RWPE1 (cell line): ENCODE results near the gene ADGRV1.
"Not testable (repeated sequence)": the region's sequence is repeated elsewhere in the genome, so short reads cannot be mapped to it uniquely, and the experiment has no call there.

Experiments
- CTCF ChIA-PET: fragments of 350-600 bp; sonication (Branson Sonifier 250); formaldehyde crosslinking; extraction: SDS; loops from one replicate; lab custom pipeline; 2021; lab: Yijun Ruan, JAX
- POLR2A ChIA-PET: fragments of 400-600 bp; formaldehyde crosslinking; extraction: SDS; loops from one replicate; lab custom pipeline; 2020; ENCODE audit warnings: antibody characterized with exemption; ENCODE audit not compliant: low non-redundant PET; lab: Yijun Ruan, JAX
- DNase-seq: peaks from one replicate; pipeline ENCODE4 v3.0.0; 2012; ENCODE audit warnings: low spot score
- H3K27ac ChIP-seq: fragments of 450-650 bp; 2 replicates; pipeline ENCODE4 v1.5.1; 2017
- TF ChIP-seq, protein P1 (sequence below): fragments of 450-650 bp; conservative IDR thresholded peaks from 2 replicates; pipeline ENCODE4 v1.5.1; 2017; ENCODE audit warnings: low read depth, mild to moderate bottlenecking

ADGRV1 gene

DNA sequence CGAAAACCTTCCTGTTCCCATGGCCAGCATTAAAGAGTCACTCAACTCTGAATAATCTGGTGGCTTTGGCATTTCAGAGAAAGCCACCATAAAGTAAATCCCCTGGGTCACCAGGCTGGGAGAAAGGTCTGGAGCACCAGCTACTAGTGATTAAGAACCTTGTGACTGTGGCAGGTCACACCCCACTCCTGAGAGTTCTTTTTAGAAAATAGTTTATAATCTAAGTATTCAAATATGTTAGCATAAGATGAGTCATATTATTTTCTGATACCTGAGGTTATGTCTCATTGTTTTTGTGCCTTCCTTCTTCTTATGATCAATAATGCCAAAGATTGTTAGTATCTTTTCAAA lies 472.8 kb downstream of the ADGRV1 start:
- TF ChIP-seq, protein P1, sequence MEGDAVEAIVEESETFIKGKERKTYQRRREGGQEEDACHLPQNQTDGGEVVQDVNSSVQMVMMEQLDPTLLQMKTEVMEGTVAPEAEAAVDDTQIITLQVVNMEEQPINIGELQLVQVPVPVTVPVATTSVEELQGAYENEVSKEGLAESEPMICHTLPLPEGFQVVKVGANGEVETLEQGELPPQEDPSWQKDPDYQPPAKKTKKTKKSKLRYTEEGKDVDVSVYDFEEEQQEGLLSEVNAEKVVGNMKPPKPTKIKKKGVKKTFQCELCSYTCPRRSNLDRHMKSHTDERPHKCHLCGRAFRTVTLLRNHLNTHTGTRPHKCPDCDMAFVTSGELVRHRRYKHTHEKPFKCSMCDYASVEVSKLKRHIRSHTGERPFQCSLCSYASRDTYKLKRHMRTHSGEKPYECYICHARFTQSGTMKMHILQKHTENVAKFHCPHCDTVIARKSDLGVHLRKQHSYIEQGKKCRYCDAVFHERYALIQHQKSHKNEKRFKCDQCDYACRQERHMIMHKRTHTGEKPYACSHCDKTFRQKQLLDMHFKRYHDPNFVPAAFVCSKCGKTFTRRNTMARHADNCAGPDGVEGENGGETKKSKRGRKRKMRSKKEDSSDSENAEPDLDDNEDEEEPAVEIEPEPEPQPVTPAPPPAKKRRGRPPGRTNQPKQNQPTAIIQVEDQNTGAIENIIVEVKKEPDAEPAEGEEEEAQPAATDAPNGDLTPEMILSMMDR = no peak
- CTCF ChIA-PET = no interaction called here
- DNase-seq = no peak
- H3K27ac ChIP-seq = no peak overlapping the region
- POLR2A ChIA-PET = no interaction called here

DNA sequence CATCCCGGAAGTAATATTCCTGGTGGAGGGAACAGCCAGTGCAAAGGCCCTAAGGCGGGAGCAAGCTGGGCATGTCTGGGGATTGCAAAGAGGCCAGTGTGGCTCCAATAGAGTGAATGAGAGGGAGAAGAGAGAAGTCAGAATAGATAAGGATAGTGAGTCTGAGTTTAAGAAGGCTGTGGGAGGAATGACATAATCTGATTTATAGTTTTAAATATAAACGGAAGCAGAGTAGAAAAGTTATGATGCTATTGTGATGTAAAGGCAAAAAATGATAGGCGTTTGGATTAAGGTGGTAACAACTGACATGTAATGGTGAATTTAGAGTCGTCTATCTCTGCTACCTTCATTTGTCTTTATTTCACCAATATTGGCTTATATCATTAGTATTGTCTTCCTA lies 473.5 kb downstream of the ADGRV1 start:
- POLR2A ChIA-PET = no interaction called here
- TF ChIP-seq, protein P1 = no peak
- DNase-seq = no peak
- CTCF ChIA-PET = no interaction called here
- no peak overlapping the region for H3K27ac ChIP-seq

DNA sequence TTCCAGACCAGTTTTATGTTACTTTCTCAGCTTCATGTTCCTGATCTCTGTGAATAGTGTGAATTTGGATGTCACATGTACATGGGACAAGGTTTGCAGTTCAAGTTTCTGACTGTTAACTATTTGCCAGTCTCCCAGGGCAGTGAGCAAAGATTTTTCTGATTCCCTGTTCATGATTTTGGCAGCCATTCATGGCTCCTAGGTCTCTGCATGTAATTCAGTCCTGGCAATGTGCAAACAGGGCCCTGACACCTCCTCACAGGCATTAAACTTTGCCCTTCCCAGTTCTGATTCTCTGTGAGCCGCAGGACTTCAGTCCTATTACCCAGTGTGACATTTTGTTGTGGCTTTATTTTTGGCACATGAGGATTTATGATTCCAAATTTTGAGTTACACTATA lies 474.8 kb downstream of the ADGRV1 start:
- TF ChIP-seq, protein P1 = no peak
- no peak for DNase-seq
- ChIA-PET POLR2A (no interaction called here), CTCF (no interaction called here)
- H3K27ac ChIP-seq = no peak overlapping the region

DNA sequence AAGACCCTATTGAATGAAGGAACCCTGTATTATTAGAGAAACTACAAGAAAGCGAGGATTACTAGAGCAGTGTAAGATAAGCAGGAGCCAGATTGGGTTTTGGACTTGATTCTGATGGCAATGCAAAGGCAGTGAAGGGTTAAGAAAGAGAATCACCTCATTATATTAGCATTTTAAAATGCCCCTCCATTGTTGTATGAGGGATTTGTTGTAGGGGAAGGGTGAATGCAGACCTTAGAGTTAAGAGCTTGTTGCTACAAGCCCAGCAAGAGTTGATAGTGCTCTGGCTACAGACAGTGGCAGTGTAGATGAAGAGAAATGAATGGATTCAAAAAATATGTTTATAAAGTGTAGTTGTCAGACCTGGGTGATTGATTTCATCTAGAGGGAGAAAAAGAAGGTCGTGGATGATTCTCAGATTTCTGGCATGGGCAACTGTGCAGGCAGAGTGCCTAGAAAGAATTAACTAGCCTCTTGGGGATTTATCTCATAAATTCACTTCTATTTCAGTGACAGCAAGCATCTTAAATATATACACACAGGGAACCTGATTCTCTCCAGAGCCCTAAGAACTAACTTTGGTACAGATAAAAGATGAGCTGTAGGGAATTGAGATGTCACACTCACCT lies 479.7 kb downstream of the ADGRV1 start:
- no peak overlapping the region for H3K27ac ChIP-seq
- ChIA-PET CTCF (no interaction called here), POLR2A (no interaction called here)
- no peak for DNase-seq
- TF ChIP-seq, protein P1 = no peak

- CTCF ChIA-PET = not testable (repeated sequence)
Measured at GRCh38 chr5:91041132-91041531, 482.5 kb downstream of the ADGRV1 start.

GRCh38 chr5:91042247-91042935 lies 483.8 kb downstream of the ADGRV1 start:
- CTCF ChIA-PET = interaction anchor here (0.6 kb wide), 1 partner anchor 26 kb away, joined by 3 read pairs; no protein-coding TSS in a partner anchor
- no peak for DNase-seq
- POLR2A ChIA-PET = no interaction called here
- no peak overlapping the region for H3K27ac ChIP-seq
- TF ChIP-seq, protein P1 = no peak

More at GRCh38 chr5:91041132-91041531, 482.5 kb downstream of the ADGRV1 start:
- H3K27ac ChIP-seq, POLR2A ChIA-PET, DNase-seq: not testable (repeated sequence)

GRCh38 chr5:91042936-91043255 lies 484.3 kb downstream of the ADGRV1 start:
- ChIA-PET POLR2A (no interaction called here), CTCF (no interaction called here)

More at GRCh38 chr5:91042936-91043255, 484.3 kb downstream of the ADGRV1 start:
- DNase-seq = no peak
- no peak overlapping the region for H3K27ac ChIP-seq
- TF ChIP-seq, protein P1 = no peak
